HepG2 (cell line): ENCODE measurements around the gene UCK2. TPM values are rescaled to one million over a fixed set of nuclear protein-coding genes. Genes with fewer than 3 reads are reported as not detected.

ENCODE experiments used
- ATAC-seq: fragments of 200-7000 bp; cut with Tn5 transposase; 3 replicates; pipeline ENCODE4 v1.9.1; 2020; ENCODE audit warnings: mild to moderate bottlenecking, moderate library complexity
- BruUV-seq: library from RNA; stranded (reverse); fragments of 400-500 nt; replicated peaks from 2 replicates; lab custom pipeline; 2021; lab: Mats Ljungman, UMichigan
- CTCF ChIA-PET: fragments of 300-600 bp; formaldehyde crosslinking; extraction: SDS; loops from one replicate; lab custom pipeline; 2021; ENCODE audit warnings: low total read pairs, inconsistent platforms, low intra/inter-chr PET ratio; lab: Yijun Ruan, JAX
- POLR2A ChIA-PET: fragments of 350-600 bp; sonication (Branson Sonifier 250); formaldehyde crosslinking; loops from one replicate; lab custom pipeline; 2020; ENCODE audit warnings: antibody characterized with exemption, inconsistent platforms; lab: Yijun Ruan, JAX
- DNase-seq: peaks from one replicate; pipeline ENCODE4 v3.0.0-alpha.2; 2015; ENCODE audit warnings: low spot score
- FAIRE-seq: peaks from 3 replicates; lab custom pipeline; 2011; peaks lifted over from hg19 to GRCh38; lab: Jason Lieb, UNC
- H2AFZ ChIP-seq: one replicate; pipeline ENCODE4 v1.6.1; 2011; ENCODE audit warnings: low read length, inconsistent platforms
- H3K27ac ChIP-seq: fragments of 300-600 bp; 3 replicates; pipeline ENCODE4 v1.8.0; 2011; ENCODE audit warnings: mixed run types, mild to moderate bottlenecking, mixed read lengths, low read length, inconsistent platforms; ENCODE audit not compliant: insufficient read depth; ENCODE audit errors: extremely low read length
- H3K27me3 ChIP-seq, 2 experiments: fragments of 200-600 bp in 1 of 2; 2 replicates in 1 of 2; 3 replicates in 1 of 2; pipeline versions ENCODE4 v1.6.0 to v1.8.0; 2011; ENCODE audit warnings: low read length in 2 of 2, mild to moderate bottlenecking in 2 of 2, moderate library complexity in 2 of 2, inconsistent platforms in 1 of 2; ENCODE audit not compliant: insufficient read depth in 2 of 2, control insufficient read depth in 1 of 2
- H3K36me3 ChIP-seq, 2 experiments: fragments of 200-600 bp in 1 of 2; replicated peaks in 1 of 2; 2 replicates in 1 of 2; 3 replicates in 1 of 2; pipeline versions ENCODE4 v1.5.1 to v1.8.0; 2011; ENCODE audit warnings: low read length in 2 of 2, inconsistent platforms in 1 of 2; ENCODE audit not compliant: insufficient read depth in 2 of 2, control insufficient read depth in 1 of 2
- H3K4me1 ChIP-seq: 2 replicates; pipeline ENCODE4 v1.5.1; 2012; ENCODE audit warnings: low read length, inconsistent platforms; ENCODE audit not compliant: insufficient read depth
- H3K4me2 ChIP-seq: 2 replicates; pipeline ENCODE4 v1.6.0; 2011; ENCODE audit warnings: low read depth, low read length, inconsistent platforms
- H3K4me3 ChIP-seq, 3 experiments: fragments of 200-600 bp in 1 of 3; sonication (generic), shearing (Covaris generic) in 1 of 3; replicated peaks in 1 of 3; 2 replicates each; pipeline ENCODE4 v1.5.1; 2011 to 2016; ENCODE audit warnings: low read length in 3 of 3, inconsistent platforms in 2 of 3, low read depth in 2 of 3, mild to moderate bottlenecking in 2 of 3, control low read depth in 1 of 3, mixed read lengths in 1 of 3; ENCODE audit not compliant: insufficient read depth in 1 of 3
- H3K79me2 ChIP-seq: one replicate; pipeline ENCODE4 v1.6.1; 2011; ENCODE audit warnings: low read length, inconsistent platforms; ENCODE audit not compliant: insufficient read depth
- H3K9ac ChIP-seq: 2 replicates; pipeline ENCODE4 v1.6.0; 2011; ENCODE audit warnings: mild to moderate bottlenecking, low read depth, low read length, inconsistent platforms; ENCODE audit not compliant: insufficient read depth
- H3K9me3 ChIP-seq: 2 replicates; pipeline ENCODE4 v1.5.1; 2012; ENCODE audit warnings: mild to moderate bottlenecking, low read length
- H4K20me1 ChIP-seq: 2 replicates; pipeline ENCODE4 v1.6.0; 2011; ENCODE audit warnings: inconsistent platforms, mild to moderate bottlenecking, low read length, moderate library complexity; ENCODE audit not compliant: insufficient read depth
- ARNT2 ChIP-seq: sonication (generic); formaldehyde crosslinking; IDR thresholded peaks from 2 replicates; pipeline ENCODE4 v1.8.0; 2022; ENCODE audit warnings: mild to moderate bottlenecking, low read depth, missing genetic modification reagents, moderate library complexity
- GTF3A ChIP-seq: sonication (generic); formaldehyde crosslinking; conservative IDR thresholded peaks from 2 replicates; pipeline ENCODE4 v1.4.0; 2020; ENCODE audit warnings: mild to moderate bottlenecking, missing genetic modification reagents
- HOXA3 ChIP-seq: sonication (generic); formaldehyde crosslinking; IDR thresholded peaks from 2 replicates; pipeline ENCODE4 v1.5.0; 2020; ENCODE audit warnings: missing genetic modification reagents
- MLLT10 ChIP-seq: sonication (generic); formaldehyde crosslinking; IDR thresholded peaks from 2 replicates; pipeline ENCODE4 v1.4.0; 2020; ENCODE audit warnings: missing genetic modification reagents
- ZNF296 ChIP-seq: sonication (generic); formaldehyde crosslinking; conservative IDR thresholded peaks from 2 replicates; pipeline ENCODE4 v1.5.0; 2020; ENCODE audit warnings: mild to moderate bottlenecking, missing genetic modification reagents
- WGBS: methylation state at CpG from one replicate; pipeline ENCODE4 v1.1.6; 2017; ENCODE audit warnings: low lambda C conversion rate; 5-methylcytosine and 5-hydroxymethylcytosine counted together
- in situ Hi-C: cut with HindIII; loops from 2 replicates; pipeline ENCODE4 v1.10.0; 2017; ENCODE audit warnings: low pct_unique_long_range_greater_than_20kb; ENCODE audit not compliant: extremely low pct_ligation_motif_present
- intact Hi-C: fragments of 100-400 bp; cut with micrococcal nuclease; formaldehyde crosslinking; loops from one replicate; pipeline ENCODE4 v1.10.0; 2022; ENCODE audit not compliant: unreplicated experiment
- polyA plus RNA-seq, 8 experiments: library from polyadenylated mRNA; depleted of rRNA in 3 of 8; stranded (reverse) in 7 of 8; unstranded in 1 of 8; fragments of >200 nt; fragmentation: Illumina TruSeq in 4 of 8; extraction: Trizol in 4 of 8; gene quantifications; 2 replicates each; pipeline versions ENCODE4 v1.2.1 to v1.2.3, GENCODE V29; 2011 to 2016; ENCODE audit warnings: low read depth in 4 of 8, missing spikeins in 1 of 8, mixed read lengths in 1 of 8; ENCODE audit not compliant: insufficient read depth in 1 of 8
- total RNA-seq, 5 experiments: library from RNA; depleted of rRNA; stranded (reverse); fragments of >200 nt; fragmentation: Illumina TruSeq; extraction: Trizol; gene quantifications; 2 replicates each; pipeline ENCODE4 v1.2.3, GENCODE V29; 2016; ENCODE audit warnings: low read depth in 1 of 5
- TF ChIP-seq, protein P1 (sequence below): sonication (generic); formaldehyde crosslinking; IDR thresholded peaks from 2 replicates; pipeline ENCODE4 v1.8.1; 2023; ENCODE audit warnings: mild to moderate bottlenecking, missing genetic modification reagents
- TF ChIP-seq, protein P2 (sequence below): sonication (generic); formaldehyde crosslinking; IDR thresholded peaks from 2 replicates; pipeline ENCODE4 v1.9.0; 2021; ENCODE audit warnings: missing genetic modification reagents, borderline replicate concordance

UCK2 gene
- total and polyA plus RNA-seq, 2 of the 13 experiments (the other 11 are each of a cell fraction or from before 2014, with no cell fraction given), result 64.3 to 78.0 TPM

DNA sequence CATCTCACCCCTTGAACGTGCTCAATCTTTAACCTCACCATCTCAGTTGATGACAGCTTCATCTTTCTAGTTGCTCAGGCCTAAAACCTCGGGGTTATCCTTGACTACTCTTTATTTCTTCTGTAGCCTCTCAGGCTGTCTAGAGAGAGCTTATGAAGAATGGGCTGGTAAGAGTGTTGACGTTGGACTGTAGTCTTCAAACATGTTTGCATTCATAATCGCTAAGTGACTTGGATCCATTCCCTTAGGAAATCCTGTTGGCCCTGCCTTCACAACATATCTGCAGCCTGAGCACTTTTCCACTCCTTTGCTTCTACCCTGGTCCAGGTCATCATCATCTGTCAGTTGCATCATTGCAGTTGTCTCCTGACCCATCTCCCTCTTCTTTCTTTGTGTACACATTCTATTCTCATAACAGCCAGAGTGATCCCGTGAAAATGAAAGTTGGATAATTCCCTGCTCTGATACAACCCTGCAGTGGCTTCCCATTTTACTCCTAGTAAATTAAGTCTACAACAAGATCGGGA lies 10.5 kb downstream of the UCK2 start (continued):
- TF ChIP-seq, protein P1, sequence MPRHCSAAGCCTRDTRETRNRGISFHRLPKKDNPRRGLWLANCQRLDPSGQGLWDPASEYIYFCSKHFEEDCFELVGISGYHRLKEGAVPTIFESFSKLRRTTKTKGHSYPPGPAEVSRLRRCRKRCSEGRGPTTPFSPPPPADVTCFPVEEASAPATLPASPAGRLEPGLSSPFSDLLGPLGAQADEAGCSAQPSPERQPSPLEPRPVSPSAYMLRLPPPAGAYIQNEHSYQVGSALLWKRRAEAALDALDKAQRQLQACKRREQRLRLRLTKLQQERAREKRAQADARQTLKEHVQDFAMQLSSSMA (CRISPR knock-in tag), result no peak
- TF ChIP-seq ARNT2 (CRISPR knock-in tag), result no peak

DNA sequence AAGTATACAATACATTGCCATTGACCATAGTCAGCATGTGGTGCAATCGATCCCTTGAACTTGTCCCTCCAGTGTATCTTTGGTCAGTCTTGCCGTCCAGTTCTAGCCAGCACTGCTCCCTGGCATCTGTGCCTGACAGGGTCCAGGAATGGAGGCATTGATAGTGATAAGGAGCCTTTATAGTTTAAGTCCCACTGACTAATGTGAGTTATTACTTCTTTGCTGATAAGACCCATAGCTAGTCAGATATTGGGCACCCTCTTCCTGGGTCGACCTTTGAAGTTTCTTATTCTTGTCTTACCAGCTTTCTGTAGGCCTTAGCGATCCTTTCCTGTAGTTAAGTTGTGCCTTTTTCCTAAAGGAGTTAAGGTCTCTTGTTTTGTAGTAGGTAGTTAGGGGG lies 13.0 kb downstream of the UCK2 start:
- POLR2A ChIA-PET, result interaction anchor here (1.0 kb wide), 1 partner anchor 11 kb away, joined by 3 read pairs; no protein-coding TSS in a partner anchor
- H3K9ac ChIP-seq, result no peak overlapping the region

More for the DNA sequence above, 13.0 kb downstream of the UCK2 start:
- Histone ChIP-seq H3K27ac (no peak overlapping the region), H3K36me3 (peaks cover 3 to 15% of the 10 kb centered on the region in 2 experiments; a peak in 4 of 5 replicates), H3K4me2 (no peak overlapping the region), H3K4me1 (peaks cover 51% of the 10 kb centered on the region), H3K9me3 (no peaks in the 10 kb centered on the region), H2AFZ (no peak overlapping the region), H3K79me2 (peaks cover 98% of the 10 kb centered on the region), H4K20me1 (peaks cover 71% of the 10 kb centered on the region), H3K27me3 (no peaks in the 10 kb centered on the region), H3K4me3 (no peak overlapping the region)
- ATAC-seq (no peak), DNase-seq (no peak), FAIRE-seq (no peak)
- TF ChIP-seq ZNF296 (CRISPR knock-in tag), result no peak
- TF ChIP-seq GTF3A (CRISPR knock-in tag), result no peak
- no peak for TF ChIP-seq MLLT10 (CRISPR knock-in tag)
- TF ChIP-seq, protein P2, sequence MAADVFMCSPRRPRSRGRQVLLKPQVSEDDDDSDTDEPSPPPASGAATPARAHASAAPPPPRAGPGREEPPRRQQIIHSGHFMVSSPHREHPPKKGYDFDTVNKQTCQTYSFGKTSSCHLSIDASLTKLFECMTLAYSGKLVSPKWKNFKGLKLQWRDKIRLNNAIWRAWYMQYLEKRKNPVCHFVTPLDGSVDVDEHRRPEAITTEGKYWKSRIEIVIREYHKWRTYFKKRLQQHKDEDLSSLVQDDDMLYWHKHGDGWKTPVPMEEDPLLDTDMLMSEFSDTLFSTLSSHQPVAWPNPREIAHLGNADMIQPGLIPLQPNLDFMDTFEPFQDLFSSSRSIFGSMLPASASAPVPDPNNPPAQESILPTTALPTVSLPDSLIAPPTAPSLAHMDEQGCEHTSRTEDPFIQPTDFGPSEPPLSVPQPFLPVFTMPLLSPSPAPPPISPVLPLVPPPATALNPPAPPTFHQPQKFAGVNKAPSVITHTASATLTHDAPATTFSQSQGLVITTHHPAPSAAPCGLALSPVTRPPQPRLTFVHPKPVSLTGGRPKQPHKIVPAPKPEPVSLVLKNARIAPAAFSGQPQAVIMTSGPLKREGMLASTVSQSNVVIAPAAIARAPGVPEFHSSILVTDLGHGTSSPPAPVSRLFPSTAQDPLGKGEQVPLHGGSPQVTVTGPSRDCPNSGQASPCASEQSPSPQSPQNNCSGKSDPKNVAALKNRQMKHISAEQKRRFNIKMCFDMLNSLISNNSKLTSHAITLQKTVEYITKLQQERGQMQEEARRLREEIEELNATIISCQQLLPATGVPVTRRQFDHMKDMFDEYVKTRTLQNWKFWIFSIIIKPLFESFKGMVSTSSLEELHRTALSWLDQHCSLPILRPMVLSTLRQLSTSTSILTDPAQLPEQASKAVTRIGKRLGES (CRISPR knock-in tag), result no peak
- TF ChIP-seq HOXA3, result no peak
- in situ Hi-C loops, result no loop called here
- BruUV-seq, result no TSS peak
- intact Hi-C loops, result no loop called here
- WGBS, result 94% methylated on average over 4 of the region's 4 CpGs
- CTCF ChIA-PET, result no interaction called here
